Measurements from ENCODE around the gene CFAP206. TPM values are rescaled to one million over a fixed set of nuclear protein-coding genes. Genes with fewer than 3 reads are reported as not detected.

The CFAP206 gene
- total RNA-seq, 1 experiment from 2014 or later = 0.54 TPM

GRCh38 chr6:87421576-87421975 is 13.8 kb downstream of the CFAP206 start:
- no peaks in the 10 kb centered on the region for H3K79me2 ChIP-seq (ENCODE audit: insufficient read depth, low read length)
- ChIA-PET CTCF (no interaction called here), RAD21 (ENCODE audit: low non-redundant PET in 1 of 2, low total read pairs in 2 of 2, uncharacterized antibody in 2 of 2, unreplicated experiment in 2 of 2) (no interaction called here), POLR2A (no interaction called here)
- H3K9ac ChIP-seq (ENCODE audit: low read length) = no peak overlapping the region
- H3K27me3 ChIP-seq (ENCODE audit: insufficient read depth, low read length) = no peaks in the 10 kb centered on the region
- BruUV-seq (replicated peaks) = no TSS peak
- intact Hi-C loops (cut with micrococcal nuclease) = no loop called here
- H4K20me1 ChIP-seq (ENCODE audit: insufficient read depth) = no peaks in the 10 kb centered on the region
- no peak overlapping the region for H3K27ac ChIP-seq (ENCODE audit: low read depth, low read length)
- no peaks in the 10 kb centered on the region for H3K9me2 ChIP-seq (ENCODE audit: insufficient read depth)
- H3K9me3 ChIP-seq (ENCODE audit: control insufficient read depth in 1 of 2, insufficient read depth in 1 of 2, low read depth in 1 of 2, low read length in 2 of 2) = no peaks in the 10 kb centered on the region
- H3K4me2 ChIP-seq (ENCODE audit: low read length) = no peak overlapping the region
- no peak overlapping the region for H2AFZ ChIP-seq (ENCODE audit: low read depth, low read length, poor library complexity, severe bottlenecking)
- DNase-seq (ENCODE audit: low read depth, low spot score) = no peak
- no peak for TF ChIP-seq POLR2AphosphoS5 (IDR thresholded peaks at IDR 0.05; ENCODE audit: low read depth, low read length)
- ATAC-seq = no peak
- H3K36me3 ChIP-seq (ENCODE audit: control insufficient read depth in 1 of 2, insufficient read depth in 2 of 2, low read length in 2 of 2) = no peaks in the 10 kb centered on the region
- no peak overlapping the region for H3K4me3 ChIP-seq (replicated peaks in 1 of 2; ENCODE audit: low read depth in 1 of 2, low read length in 2 of 2)
- no peaks in the 10 kb centered on the region for H3K4me1 ChIP-seq (ENCODE audit: control insufficient read depth in 1 of 2, insufficient read depth in 2 of 2, low read length in 2 of 2)

- no peaks in the 10 kb centered on the region for H3K4me1 ChIP-seq (ENCODE audit: control insufficient read depth in 1 of 2, insufficient read depth in 2 of 2, low read length in 2 of 2)
- DNase-seq (ENCODE audit: low read depth, low spot score) (no peak), ATAC-seq (no peak)
- H4K20me1 ChIP-seq (ENCODE audit: insufficient read depth) = no peaks in the 10 kb centered on the region
- H3K9me3 ChIP-seq (ENCODE audit: control insufficient read depth in 1 of 2, insufficient read depth in 1 of 2, low read depth in 1 of 2, low read length in 2 of 2) = no peaks in the 10 kb centered on the region
- TF ChIP-seq ELF1 (IDR thresholded peaks at IDR 0.05; ENCODE audit: borderline replicate concordance, low read depth) (no peak), CBX3 (IDR thresholded peaks at IDR 0.05; ENCODE audit: low read depth) (no peak), ZFX (IDR thresholded peaks at IDR 0.05) (no peak), ZNF274 (IDR thresholded peaks at IDR 0.05; ENCODE audit: low read depth, low read length) (no peak)
- no peak overlapping the region for H3K9ac ChIP-seq (ENCODE audit: low read length)
- H3K9me2 ChIP-seq (ENCODE audit: insufficient read depth) = no peaks in the 10 kb centered on the region
- RAD21 ChIA-PET (ENCODE audit: low non-redundant PET in 1 of 2, low total read pairs in 2 of 2, uncharacterized antibody in 2 of 2, unreplicated experiment in 2 of 2) = interaction anchor here in 1 of 2 experiments (0.6 kb wide), 1 partner anchor 1616 kb away, joined by 3 read pairs; no protein-coding TSS in a partner anchor
- POLR2A ChIA-PET = no interaction called here
- CTCF ChIA-PET = no interaction called here
- H3K36me3 ChIP-seq (ENCODE audit: control insufficient read depth in 1 of 2, insufficient read depth in 2 of 2, low read length in 2 of 2) = no peaks in the 10 kb centered on the region
- intact Hi-C loops (cut with micrococcal nuclease) = no loop called here
- H3K27me3 ChIP-seq (ENCODE audit: insufficient read depth, low read length) = no peaks in the 10 kb centered on the region
- H3K4me3 ChIP-seq (replicated peaks in 1 of 2; ENCODE audit: low read depth in 1 of 2, low read length in 2 of 2) = no peak overlapping the region
- no peak overlapping the region for H3K4me2 ChIP-seq (ENCODE audit: low read length)
- no TSS peak for BruUV-seq (replicated peaks)
- H3K27ac ChIP-seq (ENCODE audit: low read depth, low read length) = no peak overlapping the region
- H3K79me2 ChIP-seq (ENCODE audit: insufficient read depth, low read length) = no peaks in the 10 kb centered on the region
- no peak overlapping the region for H2AFZ ChIP-seq (ENCODE audit: low read depth, low read length, poor library complexity, severe bottlenecking)
Measured at GRCh38 chr6:87426789-87427188, 19.0 kb downstream of the CFAP206 start.

Measured in HCT116 (cell line).